Peyer's patch (tissue), 4 donors: ENCODE measurements around the gene HLCS.

Source experiments
- CTCF ChIP-seq, 6 experiments: fragments of 450-650 bp in 4 of 6; fragments of 200-600 bp in 2 of 6; sonication (generic) in 1 of 6; IDR thresholded peaks; one replicate each; pipeline ENCODE4 v1.5.1; 2017 to 2019; ENCODE audit warnings: antibody characterized with exemption in 6 of 6, mild to moderate bottlenecking in 3 of 6, moderate library complexity in 1 of 6
- POLR2A ChIP-seq, 2 donors: fragments of 450-650 bp; IDR thresholded peaks; one replicate each; pipeline ENCODE4 v1.5.1; 2017; ENCODE audit warnings: antibody characterized with exemption in 2 of 2, mild to moderate bottlenecking in 2 of 2, moderate library complexity in 2 of 2

- TF ChIP-seq CTCF (IDR thresholded peaks at IDR 0.05), result no peak
- no peak for TF ChIP-seq POLR2A (IDR thresholded peaks at IDR 0.05)
These were observed 156.0 kb downstream of the HLCS start for GRCh38 chr21:36810443-36810842.
